ENCODE measurements around the gene SYNDIG1L.
"Not testable (repeated sequence)": the region's sequence is repeated elsewhere in the genome, so short reads cannot be mapped to it uniquely, and the experiment has no call there.

Gene SYNDIG1L

DNA sequence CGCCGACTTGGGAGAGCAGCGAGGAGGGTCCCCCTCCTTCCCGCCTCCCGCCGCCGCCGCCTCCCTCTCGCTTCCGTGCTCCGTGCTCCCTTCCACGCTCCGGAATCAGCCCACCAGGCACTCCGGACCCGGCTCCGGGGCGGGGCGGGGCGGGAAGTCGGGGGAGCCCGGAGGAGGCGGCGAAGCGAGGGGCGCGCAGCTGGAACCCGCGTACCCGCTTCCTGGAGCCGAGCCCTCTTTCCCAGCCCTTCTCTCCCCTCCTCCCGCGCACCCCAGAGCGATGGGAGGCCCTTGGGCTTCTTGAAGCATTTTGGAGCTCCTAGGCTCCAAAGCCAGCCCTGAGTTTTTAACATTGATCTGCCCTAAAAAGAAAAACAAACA lies at the start of gene SYNDIG1L:
SYNDIG1L (minus strand) TSS at position 9 of the 381 bp plus-strand sequence. CDS start 16,466 bp downstream, outside the sequence.
- in situ Hi-C loops (cut with MboI; ENCODE audit: low sequenced_read_pairs): no loop called here

DNA sequence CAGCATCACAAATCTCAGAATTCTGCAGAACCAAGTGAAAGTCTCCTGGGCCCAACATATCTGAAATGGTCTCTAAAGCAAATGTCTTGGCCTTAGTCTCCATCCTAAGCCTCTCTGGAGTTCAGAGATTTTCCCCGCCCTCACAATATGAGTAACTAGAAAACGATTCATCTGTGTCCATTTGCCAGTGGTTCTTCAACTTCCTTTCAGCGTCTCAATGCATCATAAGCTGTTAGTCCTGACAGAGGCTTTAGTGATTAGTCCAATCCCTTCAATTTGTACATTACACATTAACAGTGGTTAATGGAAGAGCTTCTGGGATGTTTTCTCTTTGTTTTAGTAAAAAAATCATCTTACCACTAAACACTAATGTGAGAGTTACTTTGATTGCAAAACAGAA lies 49.7 kb upstream of the SYNDIG1L start:
- in situ Hi-C loops (cut with MboI; ENCODE audit: low sequenced_read_pairs): no loop called here

DNA sequence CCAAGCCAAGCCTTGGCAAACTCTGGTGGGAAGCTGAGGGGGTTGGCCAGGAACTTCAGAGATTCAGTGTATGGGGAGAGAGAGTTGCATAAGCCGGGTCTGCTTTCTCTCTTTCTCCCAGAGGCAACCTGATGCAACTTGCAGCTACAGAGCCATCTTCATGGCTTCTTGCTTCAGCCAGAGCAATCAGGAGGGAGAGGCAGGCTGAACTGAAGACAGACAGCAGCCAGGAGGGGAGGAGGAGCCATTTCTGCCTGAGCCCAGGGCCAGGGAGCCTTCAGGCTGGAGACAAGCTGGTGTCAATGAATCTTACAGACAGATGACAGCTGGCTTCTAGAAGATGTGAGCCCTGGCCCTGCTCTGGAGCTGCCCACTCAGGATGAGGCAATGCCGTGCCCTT lies 48.4 kb upstream of the SYNDIG1L start:
- in situ Hi-C loops (cut with MboI; ENCODE audit: low sequenced_read_pairs): no loop called here

DNA sequence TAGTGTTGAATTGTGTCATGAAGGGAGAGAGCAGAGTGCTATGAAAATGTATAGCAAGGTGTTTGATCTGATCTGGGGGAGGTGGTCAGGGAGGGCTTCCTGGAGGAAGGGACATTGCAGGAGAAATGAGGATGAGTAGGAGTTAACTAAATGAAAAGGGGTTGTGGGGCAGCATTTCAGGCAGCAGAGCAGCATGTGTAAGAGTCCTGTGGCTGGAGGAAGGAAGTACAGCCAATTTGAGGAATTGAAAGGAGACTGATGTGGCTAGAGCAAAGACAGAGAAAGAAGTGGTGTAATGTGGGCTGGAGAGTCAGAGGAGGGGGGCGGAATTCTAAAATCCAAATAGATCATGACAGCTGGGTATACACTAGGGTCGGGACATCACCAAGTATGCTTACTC lies 46.6 kb upstream of the SYNDIG1L start:
- in situ Hi-C loops (cut with MboI; ENCODE audit: low sequenced_read_pairs): no loop called here

DNA sequence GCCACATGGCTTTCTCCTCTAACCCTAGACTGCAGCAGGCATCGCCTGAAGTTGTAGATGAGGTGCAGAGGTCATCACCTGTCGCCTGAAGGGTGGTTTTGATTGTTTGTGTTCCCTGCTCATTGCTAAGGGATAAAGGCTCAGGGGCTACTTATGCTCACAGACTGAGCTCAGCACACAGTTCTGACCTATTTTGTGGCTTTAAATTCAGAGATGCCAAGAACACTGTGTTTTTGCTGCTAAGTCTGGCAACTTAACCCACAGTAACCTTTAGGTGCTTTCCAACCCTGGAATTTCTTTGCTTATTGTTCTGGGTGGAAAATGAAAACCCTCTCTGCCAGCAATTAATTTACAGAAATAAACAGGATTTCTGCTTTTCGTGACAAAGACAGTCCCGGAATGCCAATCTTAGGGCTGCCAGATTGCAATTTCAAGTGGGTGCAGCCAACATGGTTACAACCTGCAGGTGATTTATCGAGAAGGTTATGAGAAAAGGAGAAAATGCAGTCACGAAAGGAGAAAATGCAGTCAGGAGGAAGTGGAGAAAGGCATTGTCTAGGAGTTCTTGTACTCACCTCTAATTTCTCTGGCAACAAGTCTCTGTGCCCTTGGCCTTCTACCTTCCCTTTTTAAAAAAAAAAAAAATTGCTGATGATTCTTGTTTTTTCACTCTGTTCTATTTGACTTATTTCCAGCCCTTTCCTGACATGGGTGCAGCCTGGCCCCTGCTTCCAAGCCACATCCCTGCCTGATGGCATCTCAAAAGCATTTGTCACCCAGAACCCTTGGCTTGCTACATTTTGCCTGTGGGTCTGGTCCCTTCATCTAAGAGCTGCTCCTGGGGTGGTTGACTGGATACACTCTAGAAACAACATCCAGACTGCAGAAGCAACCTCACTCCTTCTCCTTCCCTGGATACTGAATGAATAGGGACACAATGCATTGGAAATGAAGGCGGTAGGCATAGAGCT lies 43.8 kb upstream of the SYNDIG1L start:
- in situ Hi-C loops (cut with MboI; ENCODE audit: low sequenced_read_pairs): no loop called here

DNA sequence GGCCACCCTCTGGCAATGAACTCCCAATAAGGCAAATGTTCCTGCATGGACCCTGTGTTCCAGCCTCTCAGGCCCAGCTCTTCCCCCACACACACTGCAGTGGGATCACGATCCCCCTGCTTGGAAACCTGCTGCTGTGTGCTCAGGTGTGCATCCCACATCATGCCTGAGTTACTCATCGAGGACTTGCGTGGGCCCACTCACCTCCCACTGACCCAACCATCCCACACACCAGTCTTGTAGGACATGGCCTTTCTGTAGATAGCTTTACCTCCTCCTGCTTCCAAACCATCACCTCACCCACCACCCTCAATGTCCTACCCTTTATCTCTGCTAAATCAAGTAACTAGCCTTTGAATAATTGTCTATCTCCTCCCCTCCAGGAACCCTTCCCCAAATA lies 42.5 kb upstream of the SYNDIG1L start:
- in situ Hi-C loops (cut with MboI; ENCODE audit: low sequenced_read_pairs): no loop called here

DNA sequence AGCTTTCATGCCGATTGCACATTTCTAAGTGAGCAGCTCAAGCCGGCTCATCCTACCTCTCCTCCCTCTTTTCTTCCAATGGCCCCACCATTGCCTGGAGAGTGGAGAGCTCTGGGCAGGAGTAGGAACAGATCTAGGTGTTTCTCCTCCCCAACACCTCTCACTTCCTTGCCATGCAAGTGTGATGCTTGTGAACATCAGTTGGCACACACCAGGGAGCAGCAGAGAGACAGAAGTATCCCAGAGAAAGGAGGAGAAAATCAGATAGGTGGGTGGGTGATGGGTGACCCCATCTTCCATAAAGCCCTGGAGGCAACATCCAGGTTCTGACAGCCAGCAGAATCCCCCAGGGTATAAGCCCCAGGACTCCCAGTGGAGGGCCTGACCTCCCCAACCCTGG lies 39.3 kb upstream of the SYNDIG1L start:
- in situ Hi-C loops (cut with MboI; ENCODE audit: low sequenced_read_pairs): no loop called here

DNA sequence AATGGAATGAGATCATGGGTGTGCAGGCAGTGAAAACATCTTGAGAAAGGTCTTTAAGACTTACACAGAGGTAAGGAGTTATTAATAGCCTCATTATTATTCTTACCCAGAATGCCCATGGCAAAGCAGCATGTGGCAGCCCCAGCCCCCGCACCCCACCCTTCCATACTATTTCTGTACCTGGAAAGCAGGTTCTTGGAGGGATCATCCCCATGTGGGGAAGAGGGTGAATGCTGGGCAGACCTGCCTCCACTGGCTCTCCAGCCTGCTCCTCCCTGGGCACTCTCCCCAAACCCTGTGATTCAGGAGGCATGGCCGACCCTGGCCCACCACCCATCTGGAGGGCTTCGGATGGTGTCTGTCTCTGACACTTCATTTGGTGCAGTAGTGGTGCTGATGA lies 38.8 kb upstream of the SYNDIG1L start:
- in situ Hi-C loops (cut with MboI; ENCODE audit: low sequenced_read_pairs): no loop called here

DNA sequence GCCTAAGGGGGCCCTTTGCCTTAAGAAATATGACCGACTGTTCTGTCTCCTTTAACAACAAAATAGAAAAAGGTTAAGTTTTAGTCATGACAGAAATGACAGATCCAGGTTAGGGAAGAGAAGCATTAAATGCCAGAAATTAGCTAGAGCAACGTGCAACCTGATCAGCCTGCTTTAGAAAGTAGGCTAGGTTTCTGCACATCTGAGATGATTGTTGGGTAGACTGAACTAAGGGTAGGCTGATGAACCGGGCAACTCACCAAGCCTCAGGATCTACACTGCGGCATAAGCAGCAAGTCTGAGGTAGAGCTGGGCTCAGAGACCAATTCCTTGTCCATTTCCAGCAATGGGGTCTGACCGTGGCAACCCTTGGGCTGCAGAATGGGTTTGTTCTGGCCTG lies 37.7 kb upstream of the SYNDIG1L start:
- in situ Hi-C loops (cut with MboI; ENCODE audit: low sequenced_read_pairs): no loop called here

DNA sequence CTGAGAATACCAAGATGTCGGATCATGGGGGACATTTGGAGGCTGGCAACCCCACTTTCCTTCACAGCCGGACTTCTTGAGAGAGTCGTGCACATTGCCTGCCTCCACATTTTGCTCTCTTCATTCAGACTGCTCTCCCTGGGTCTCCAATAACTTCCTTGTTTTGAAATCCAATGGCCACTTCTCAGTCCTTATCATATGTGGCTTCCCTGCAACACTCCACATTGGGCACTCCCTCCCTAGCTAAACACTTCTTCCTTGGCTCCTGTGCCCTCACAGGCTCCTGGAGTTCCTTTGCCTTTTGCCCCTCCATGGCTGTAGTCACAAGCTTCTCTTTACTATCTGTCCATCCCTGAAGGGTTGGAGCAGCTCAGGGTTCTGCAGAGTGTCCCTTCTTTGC lies 37.0 kb upstream of the SYNDIG1L start:
- in situ Hi-C loops (cut with MboI; ENCODE audit: low sequenced_read_pairs): no loop called here

DNA sequence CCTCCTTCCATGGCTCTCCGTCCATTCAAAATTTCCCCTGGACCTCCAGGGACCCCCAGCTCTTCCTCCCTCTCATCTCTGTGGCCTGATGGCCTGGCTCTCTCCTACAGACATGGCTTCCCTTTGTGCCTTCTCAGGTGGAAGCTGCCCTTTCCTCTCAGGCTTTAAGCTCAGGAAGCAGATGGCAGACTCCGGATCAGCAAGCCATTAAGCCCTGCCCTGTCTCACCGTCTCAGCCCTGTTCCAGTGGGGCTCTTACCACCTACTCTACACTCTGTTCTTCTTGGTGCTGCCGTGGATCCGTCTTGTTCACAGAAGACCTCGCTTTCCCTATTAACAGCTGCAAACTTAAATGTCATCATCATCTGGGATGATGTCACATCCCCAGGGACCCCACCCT lies 34.0 kb upstream of the SYNDIG1L start:
- in situ Hi-C loops (cut with MboI; ENCODE audit: low sequenced_read_pairs): no loop called here

DNA sequence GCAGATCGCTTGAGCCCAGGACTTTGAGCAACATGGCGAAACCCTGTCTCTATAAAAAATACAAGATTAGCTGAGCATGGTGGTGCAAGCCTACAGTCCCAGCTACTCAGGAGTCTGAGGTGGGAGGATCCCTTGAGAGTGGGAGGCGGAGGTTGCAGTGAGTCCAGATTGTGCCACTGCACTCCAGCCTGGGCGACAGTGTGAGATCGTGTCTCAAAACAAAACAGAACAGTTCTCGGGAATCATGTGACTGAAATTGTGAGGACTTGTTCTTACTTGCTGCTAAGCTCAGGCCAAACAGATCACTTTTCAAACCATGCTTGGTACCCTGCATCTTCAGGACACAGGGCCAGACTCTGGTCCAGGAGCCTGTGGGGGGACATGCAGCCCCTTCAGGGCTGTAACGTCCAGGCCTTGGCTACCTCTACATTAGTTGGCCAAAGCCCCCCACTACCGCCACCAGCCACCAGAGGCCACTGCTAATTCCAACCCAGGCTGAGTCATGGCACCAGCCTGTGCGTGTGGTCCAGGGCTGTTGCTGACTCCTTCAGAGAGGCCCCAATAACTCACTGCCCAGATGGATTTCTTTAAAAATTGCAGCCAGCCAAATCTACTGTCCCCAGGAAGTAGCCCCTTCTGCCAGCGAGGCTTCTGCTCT lies 33.4 kb upstream of the SYNDIG1L start:
- in situ Hi-C loops (cut with MboI; ENCODE audit: low sequenced_read_pairs): no loop called here

DNA sequence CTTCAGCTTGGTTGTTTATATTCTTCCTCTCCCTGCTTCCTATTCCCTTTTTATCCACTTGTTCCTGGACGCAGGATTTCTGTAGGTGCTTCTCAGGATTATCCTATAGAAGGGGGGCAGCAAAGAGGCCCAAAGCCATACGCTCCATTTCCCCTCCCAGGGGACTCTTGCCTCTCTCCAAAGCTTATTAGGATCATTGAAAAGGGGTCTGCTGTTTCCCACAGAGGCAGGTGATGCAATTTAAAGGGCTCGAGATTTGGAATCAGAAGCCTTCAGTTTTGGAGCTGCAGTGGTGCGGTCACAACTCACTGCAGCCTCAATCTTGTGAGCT lies 31.5 kb upstream of the SYNDIG1L start:
- in situ Hi-C loops (cut with MboI; ENCODE audit: low sequenced_read_pairs): no loop called here

DNA sequence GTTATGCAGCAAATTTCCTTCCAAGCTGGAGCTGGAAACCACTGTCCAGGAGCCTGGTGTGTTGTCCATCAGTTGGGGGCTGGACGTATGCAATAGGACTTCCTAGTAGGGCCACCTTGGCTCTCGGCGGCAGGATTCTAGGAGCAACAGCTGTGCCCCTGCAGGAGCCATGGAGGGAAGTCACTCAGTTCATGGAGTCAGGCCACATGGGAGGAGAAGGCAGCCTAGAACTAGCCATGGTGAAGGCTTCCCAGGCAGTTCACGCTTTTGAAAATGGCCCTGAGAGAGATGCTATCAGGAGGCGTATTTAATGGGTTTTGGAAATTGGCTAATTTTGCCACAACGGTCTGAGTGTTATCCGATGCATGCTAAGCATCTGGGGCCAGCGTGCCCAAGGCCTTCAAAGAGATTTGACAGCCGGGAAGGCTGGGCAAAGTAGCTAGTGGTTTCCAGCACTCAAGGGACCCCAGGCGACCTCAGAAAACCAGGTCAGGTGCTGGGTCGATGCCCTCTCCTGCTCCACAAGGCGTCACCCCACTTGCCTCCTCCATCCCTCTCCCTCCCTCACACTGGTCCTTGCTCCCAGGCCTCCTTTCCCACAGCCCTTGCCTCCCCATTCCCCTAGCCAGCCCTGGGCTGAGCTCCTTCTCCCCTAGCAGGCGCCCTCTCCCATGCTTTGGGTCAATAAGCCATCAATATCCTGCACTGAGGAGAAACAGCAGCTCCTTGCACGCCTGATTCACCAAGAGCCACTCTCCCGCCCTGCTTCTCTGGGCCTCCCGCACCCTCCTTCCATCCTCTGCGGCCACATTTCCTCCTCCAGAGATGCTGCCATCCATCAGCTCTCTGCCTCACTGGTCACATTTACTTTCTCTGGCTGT lies 30.9 kb upstream of the SYNDIG1L start:
- in situ Hi-C loops (cut with MboI; ENCODE audit: low sequenced_read_pairs): no loop called here

DNA sequence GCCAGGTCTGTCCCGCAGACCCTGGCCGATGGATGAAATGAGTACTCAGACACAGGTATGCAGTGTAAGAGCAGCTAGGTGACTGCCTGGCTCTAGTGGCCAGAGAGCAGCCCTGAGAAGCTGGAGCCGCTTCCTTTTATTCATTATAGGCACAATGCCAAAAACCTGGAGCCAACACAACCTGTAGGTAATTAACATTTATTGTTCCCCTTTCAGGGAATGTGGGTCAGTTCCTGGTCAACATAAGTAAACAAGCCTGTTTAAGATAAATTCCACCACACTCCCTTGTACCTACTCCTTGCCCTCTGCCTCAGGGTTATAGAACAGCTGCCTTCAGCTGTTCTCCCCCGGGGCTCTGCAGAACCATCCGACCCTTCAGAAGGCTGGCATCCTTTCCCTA lies 28.4 kb upstream of the SYNDIG1L start:
- in situ Hi-C loops (cut with MboI; ENCODE audit: low sequenced_read_pairs): not testable (repeated sequence)

DNA sequence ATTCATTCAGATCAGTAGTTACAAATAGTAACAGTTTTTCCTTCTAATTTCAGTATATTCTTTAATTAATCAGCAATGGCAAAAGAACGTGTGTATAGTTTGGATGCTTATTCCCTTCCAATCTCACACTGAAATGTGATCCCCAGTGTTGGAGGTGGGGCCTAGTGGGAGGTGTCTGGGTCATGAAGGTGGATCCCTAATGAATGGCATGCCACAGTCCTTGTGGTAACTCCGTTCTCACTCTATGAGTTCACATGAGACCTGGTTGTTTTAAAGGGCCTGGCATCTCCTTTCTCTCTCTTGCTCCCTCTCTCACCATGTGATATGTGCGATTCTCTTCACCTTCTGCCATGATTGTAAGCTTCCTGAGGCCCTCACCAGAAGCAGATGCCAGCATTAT lies 18.9 kb upstream of the SYNDIG1L start:
- in situ Hi-C loops (cut with MboI; ENCODE audit: low sequenced_read_pairs): no loop called here

DNA sequence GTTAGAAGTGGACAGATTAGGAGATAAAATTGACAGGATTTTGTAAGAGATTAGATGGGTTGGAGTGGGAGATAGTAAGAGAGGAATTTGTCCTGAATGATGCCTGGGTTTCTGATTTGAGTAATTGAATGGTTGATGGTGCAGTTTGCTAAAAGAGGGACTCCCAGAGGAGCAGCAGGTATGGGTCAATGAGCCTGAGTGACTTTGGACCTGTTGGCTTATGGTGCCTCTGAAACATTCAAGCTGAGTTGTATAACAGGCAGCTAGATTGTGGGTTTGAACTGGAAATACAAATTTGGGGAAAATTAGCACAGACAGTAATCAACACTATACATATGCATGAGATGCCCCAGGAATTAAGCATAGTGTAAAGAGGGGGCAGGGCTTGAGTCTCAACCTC lies 16.7 kb upstream of the SYNDIG1L start:
- in situ Hi-C loops (cut with MboI; ENCODE audit: low sequenced_read_pairs): no loop called here

DNA sequence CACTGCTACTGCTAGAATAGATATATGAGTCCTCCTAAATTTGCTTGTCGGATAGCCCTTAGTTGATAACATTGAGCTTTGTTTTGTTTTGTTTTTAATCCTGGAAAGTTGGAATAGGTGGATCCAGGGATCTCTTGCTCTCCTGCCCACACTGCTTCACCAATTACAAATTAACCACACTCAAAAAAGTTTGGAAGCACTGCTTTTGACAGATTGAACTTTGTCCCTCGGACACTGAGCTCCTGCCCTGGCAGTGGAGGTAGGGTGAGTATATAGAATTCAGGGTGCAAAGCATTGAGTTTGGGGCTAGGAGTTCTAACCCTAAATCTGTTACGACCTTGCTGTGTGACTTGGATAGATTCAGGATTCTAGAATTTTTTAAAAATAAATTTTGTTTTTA lies 15.1 kb upstream of the SYNDIG1L start:
- in situ Hi-C loops (cut with MboI; ENCODE audit: low sequenced_read_pairs): no loop called here

DNA sequence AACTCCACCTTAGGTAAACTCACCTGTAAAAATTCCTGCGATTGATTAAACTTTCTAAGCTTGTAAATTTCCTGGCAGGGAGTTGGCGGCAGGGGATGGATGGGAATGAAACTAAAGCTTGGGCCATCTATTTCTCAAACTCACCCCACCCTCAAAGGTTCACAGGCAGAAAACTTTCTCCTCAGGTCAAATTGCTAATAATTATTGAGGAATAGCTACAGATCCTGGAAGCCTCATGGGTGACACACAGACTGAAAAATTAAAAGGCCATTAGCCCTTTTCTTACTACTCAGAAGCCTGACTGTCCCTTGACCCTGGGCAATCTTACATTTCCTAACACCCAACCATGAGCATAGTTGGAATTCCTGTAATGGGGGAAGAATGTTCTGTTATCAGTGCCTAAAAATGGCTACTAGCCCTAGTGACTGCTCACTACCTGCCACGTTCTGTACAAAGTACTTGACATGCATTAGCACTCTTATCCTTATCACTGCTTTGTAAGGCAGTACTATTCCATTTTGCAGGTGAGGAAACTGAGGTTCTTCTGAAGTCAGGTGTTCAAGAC lies 12.4 kb upstream of the SYNDIG1L start:
- in situ Hi-C loops (cut with MboI; ENCODE audit: low sequenced_read_pairs): no loop called here

DNA sequence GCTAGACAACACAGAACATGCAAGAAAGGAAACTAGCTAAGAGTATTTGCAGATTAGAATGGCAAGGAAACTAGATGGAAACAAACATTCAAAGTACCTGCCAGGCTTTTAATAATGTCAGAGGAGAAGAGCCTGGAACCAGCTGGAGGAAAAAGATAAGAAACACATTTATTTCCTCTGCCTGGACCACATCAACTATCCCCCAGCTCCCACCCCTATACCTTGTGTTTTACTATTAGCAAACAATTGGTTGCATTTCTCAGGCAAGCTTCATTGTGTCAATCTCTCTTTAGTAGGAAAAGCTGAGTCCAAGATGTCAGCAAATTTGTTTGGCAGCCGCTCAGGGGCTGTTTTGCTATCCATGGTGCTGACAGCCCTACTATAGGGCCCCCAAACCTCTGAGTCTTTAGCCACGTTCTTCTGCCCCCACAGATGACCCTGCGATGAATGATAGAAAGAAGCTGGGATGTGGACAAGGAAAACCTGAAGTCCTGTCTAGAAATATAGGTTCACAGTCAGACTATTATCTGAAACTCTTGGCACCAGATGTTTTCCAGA lies 11.6 kb upstream of the SYNDIG1L start:
- in situ Hi-C loops (cut with MboI; ENCODE audit: low sequenced_read_pairs): no loop called here

DNA sequence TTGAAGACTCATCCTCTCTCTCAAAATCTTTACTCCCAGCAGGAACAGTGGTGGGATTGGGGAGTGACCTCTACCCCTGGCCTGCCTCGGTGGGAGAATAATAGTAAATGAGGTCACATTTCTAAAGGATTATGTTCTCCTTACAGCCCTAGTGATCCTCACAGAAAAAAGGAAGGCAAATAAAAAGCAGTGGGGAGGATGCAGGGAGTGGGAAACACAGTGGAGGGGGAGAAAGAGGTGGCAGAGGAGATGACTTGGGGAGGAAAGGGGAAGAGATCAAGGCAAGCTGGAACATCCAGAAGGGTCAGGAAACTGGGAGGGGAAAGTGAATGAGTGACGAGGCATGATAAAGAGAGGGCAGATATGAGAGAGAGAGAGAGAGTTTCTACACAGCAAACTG lies 8.3 kb upstream of the SYNDIG1L start:
- in situ Hi-C loops (cut with MboI; ENCODE audit: low sequenced_read_pairs): no loop called here

All from HL-60/S4 treated with phorbol 12-myristate 13-acetate at 8.2 ng/mL for 4 days and 3 days (cell line).